Type B pancreatic cell (in vitro differentiated cells): ENCODE results near the gene NEO1. TPM values are rescaled to one million over a fixed set of nuclear protein-coding genes. Genes with fewer than 3 reads are reported as not detected.

ENCODE experiments used
- DNase-seq: peaks from one replicate; pipeline ENCODE4 v3.0.0; 2021; ENCODE audit warnings: mixed read lengths; ENCODE audit not compliant: unreplicated experiment; ENCODE audit errors: extremely low spot score
- H3K27ac Mint-ChIP-seq: 2 replicates; pipeline ENCODE4 v1.8.0; 2021; ENCODE audit warnings: mild to moderate bottlenecking, mixed read lengths
- H3K27me3 Mint-ChIP-seq: 2 replicates; pipeline ENCODE4 v1.8.0; 2021; ENCODE audit warnings: mixed read lengths
- H3K36me3 Mint-ChIP-seq: 2 replicates; pipeline ENCODE4 v1.8.0; 2021; ENCODE audit warnings: mixed read lengths
- H3K4me1 Mint-ChIP-seq: one replicate; pipeline ENCODE4 v1.8.0; 2021; ENCODE audit warnings: mixed read lengths; ENCODE audit not compliant: unreplicated experiment
- H3K4me3 Mint-ChIP-seq: 2 replicates; pipeline ENCODE4 v1.8.0; 2021; ENCODE audit warnings: mild to moderate bottlenecking, mixed read lengths
- H3K9me3 Mint-ChIP-seq: 2 replicates; pipeline ENCODE4 v1.8.0; 2021; ENCODE audit warnings: mixed read lengths
- CTCF ChIP-seq: fragments of 200-600 bp; sonication (generic); conservative IDR thresholded peaks from 2 replicates; pipeline ENCODE4 v1.5.0; 2021; ENCODE audit warnings: antibody characterized with exemption, mild to moderate bottlenecking
- total RNA-seq: library from RNA; stranded (reverse); gene quantifications from 2 replicates; pipeline ENCODE4 v1.2.1, GENCODE V29; 2021; ENCODE audit warnings: low replicate concordance

NEO1 gene
- total RNA-seq, 1 donor from 2014 or later: 94.7 TPM

DNA sequence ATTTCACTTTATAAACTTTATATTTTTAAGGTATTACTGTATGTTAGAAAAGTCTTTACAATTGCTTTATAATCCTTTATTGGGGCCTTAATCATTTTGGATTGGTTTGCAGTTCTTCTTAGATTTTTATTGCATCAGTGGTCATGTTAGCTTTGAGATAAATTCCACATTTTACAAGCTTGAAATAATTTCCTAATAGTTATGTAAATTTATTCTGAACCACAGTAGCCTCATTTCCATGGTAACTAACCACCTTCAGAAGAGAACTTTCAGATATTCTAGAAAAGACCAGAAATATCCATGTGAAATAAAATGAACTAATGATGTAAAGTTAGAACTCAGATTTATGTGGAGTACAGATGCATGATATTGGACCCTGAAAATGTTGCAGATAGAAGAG is 94.2 kb downstream of the NEO1 start:
- Mint-ChIP-seq H3K4me1 (no peaks in the 10 kb centered on the region), H3K9me3 (peaks cover 5% of the 10 kb centered on the region), H3K27me3 (no peaks in the 10 kb centered on the region), H3K36me3 (peaks cover 21% of the 10 kb centered on the region), H3K27ac (no peak overlapping the region), H3K4me3 (no peak overlapping the region)
- DNase-seq: no peak
- TF ChIP-seq CTCF: no peak

DNA sequence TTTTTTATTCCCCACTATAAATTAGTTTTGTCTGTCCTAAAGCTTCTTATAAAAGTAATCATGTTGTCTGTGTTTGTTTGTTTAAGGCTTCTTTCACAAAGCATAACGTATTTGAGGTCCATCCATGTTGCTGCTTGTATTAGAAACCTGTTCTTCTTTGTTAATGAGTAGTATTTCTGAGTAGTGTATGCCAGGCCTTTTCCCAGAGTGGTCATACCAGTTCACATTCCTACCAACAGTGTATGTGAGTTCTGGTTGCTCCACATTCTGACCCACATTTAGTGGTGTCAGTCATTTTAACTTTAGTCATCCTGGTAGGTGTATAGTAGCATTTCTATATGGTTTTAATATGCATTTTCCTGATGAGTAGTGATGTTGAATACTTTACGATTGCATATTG is 98.6 kb downstream of the NEO1 start:
- no peak overlapping the region for H3K27ac Mint-ChIP-seq
- no peak overlapping the region for H3K4me3 Mint-ChIP-seq
- H3K4me1 Mint-ChIP-seq: no peaks in the 10 kb centered on the region
- no peak for DNase-seq
- H3K9me3 Mint-ChIP-seq: peaks cover 5% of the 10 kb centered on the region
- no peak for TF ChIP-seq CTCF
- no peaks in the 10 kb centered on the region for H3K27me3 Mint-ChIP-seq
- peaks cover 26% of the 10 kb centered on the region for H3K36me3 Mint-ChIP-seq

GRCh38 chr15:73153024-73153423 is 100.8 kb downstream of the NEO1 start:
- Mint-ChIP-seq H3K27ac (no peak overlapping the region), H3K27me3 (no peaks in the 10 kb centered on the region), H3K4me3 (no peak overlapping the region), H3K36me3 (peaks cover 34% of the 10 kb centered on the region), H3K9me3 (peaks cover 5% of the 10 kb centered on the region), H3K4me1 (no peaks in the 10 kb centered on the region)
- DNase-seq: no peak
- no peak for TF ChIP-seq CTCF

DNA sequence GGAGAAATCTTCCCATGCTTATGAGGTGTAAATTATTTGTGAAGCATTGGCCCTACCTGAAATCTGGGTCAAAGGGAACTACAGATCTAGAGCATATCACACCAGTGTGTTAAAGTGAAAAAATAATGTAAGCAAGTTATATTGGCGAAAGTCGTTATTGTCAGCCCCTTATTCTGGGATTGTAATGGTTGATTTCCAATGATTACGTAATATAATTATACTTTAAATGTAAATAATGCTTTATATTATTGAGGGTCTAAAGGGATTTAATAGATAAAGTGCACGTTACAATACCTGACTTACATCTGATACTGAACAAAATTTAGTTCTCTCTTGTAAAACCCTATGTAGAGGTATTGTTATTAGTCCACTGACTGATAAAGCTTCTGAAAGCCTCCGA is 101.2 kb downstream of the NEO1 start:
- no peak for TF ChIP-seq CTCF
- peaks cover 34% of the 10 kb centered on the region for H3K36me3 Mint-ChIP-seq
- H3K4me1 Mint-ChIP-seq: no peaks in the 10 kb centered on the region
- no peak overlapping the region for H3K4me3 Mint-ChIP-seq
- H3K27me3 Mint-ChIP-seq: no peaks in the 10 kb centered on the region
- DNase-seq: no peak
- H3K9me3 Mint-ChIP-seq: peaks cover 5% of the 10 kb centered on the region
- no peak overlapping the region for H3K27ac Mint-ChIP-seq

GRCh38 chr15:73156431-73157191 is 104.3 kb downstream of the NEO1 start:
- no peak overlapping the region for H3K27ac Mint-ChIP-seq
- no peak overlapping the region for H3K4me3 Mint-ChIP-seq
- no peaks in the 10 kb centered on the region for H3K27me3 Mint-ChIP-seq
- no peak for TF ChIP-seq CTCF
- no peak for DNase-seq
- H3K9me3 Mint-ChIP-seq: no peaks in the 10 kb centered on the region
- peaks cover 29% of the 10 kb centered on the region for H3K36me3 Mint-ChIP-seq
- no peaks in the 10 kb centered on the region for H3K4me1 Mint-ChIP-seq
